HCT116 (cell line): Measurements from ENCODE around the gene NBPF4. TPM values are rescaled to one million over a fixed set of nuclear protein-coding genes. Genes with fewer than 3 reads are reported as not detected.
"Not testable (repeated sequence)": the region's sequence is repeated elsewhere in the genome, so short reads cannot be mapped to it uniquely, and the experiment has no call there.

Experiments used
- ATAC-seq: fragments of 200-7000 bp; cut with Tn5 transposase; 2 replicates; pipeline ENCODE4 v1.9.1; 2020; ENCODE audit warnings: mild to moderate bottlenecking, moderate library complexity
- BruUV-seq: library from RNA; stranded (reverse); fragments of 400-500 nt; replicated peaks from 2 replicates; lab custom pipeline; 2021; lab: Mats Ljungman, UMichigan
- CTCF ChIA-PET: fragments of 300-600 bp; sonication (Branson Sonifier 250); formaldehyde crosslinking; loops from one replicate; lab custom pipeline; 2021; ENCODE audit warnings: antibody characterized with exemption; lab: Charles Lee
- POLR2A ChIA-PET: fragments of 300-600, 350-600 bp; sonication (Branson Sonifier 250); formaldehyde crosslinking; loops from one replicate; lab custom pipeline; 2021; ENCODE audit warnings: antibody characterized with exemption; lab: Charles Lee
- RAD21 ChIA-PET, 2 experiments: fragments of 300-600 bp; sonication (Branson Sonifier 250); formaldehyde crosslinking; loops; one replicate each; lab custom pipeline; 2023; ENCODE audit warnings: low total read pairs in 2 of 2; ENCODE audit not compliant: uncharacterized antibody in 2 of 2, unreplicated experiment in 2 of 2, low non-redundant PET in 1 of 2; lab: Charles Lee
- DNase-seq: peaks from one replicate; pipeline ENCODE4 v3.0.0-alpha.2; 2010; ENCODE audit warnings: low read depth, low spot score
- H2AFZ ChIP-seq: fragments of 200-600 bp; shearing (Covaris generic), sonication (generic); 2 replicates; pipeline ENCODE4 v1.6.1; 2017; ENCODE audit warnings: low read depth, mixed run types, mixed read lengths, antibody characterized with exemption, low read length; ENCODE audit not compliant: poor library complexity, severe bottlenecking
- H3K27ac ChIP-seq: 2 replicates; pipeline ENCODE4 v1.5.1; 2012; ENCODE audit warnings: low read depth, low read length
- H3K27me3 ChIP-seq: fragments of 200-600 bp; sonication (generic); 2 replicates; pipeline ENCODE4 v1.6.1; 2016; ENCODE audit warnings: mixed run types, low read length, mixed read lengths; ENCODE audit not compliant: insufficient read depth
- H3K36me3 ChIP-seq, 2 experiments: fragments of 200-500 bp in 1 of 2; fragments of 200-600 bp in 1 of 2; sonication (Bioruptor generic) in 1 of 2; sonication (generic) in 1 of 2; 2 replicates each; pipeline versions ENCODE4 v1.5.1 to v1.6.1; 2014 to 2016; ENCODE audit warnings: low read length in 2 of 2, inconsistent platforms in 1 of 2, mixed read lengths in 1 of 2, mixed run types in 1 of 2; ENCODE audit not compliant: insufficient read depth in 2 of 2, control insufficient read depth in 1 of 2
- H3K4me1 ChIP-seq, 2 experiments: fragments of 200-600 bp in 1 of 2; sonication (generic) in 1 of 2; 2 replicates each; pipeline versions ENCODE4 v1.5.1 to v1.6.1; 2012 to 2017; ENCODE audit warnings: low read length in 2 of 2, inconsistent platforms in 1 of 2, mild to moderate bottlenecking in 1 of 2, mixed read lengths in 1 of 2, mixed run types in 1 of 2, moderate library complexity in 1 of 2; ENCODE audit not compliant: insufficient read depth in 2 of 2, control insufficient read depth in 1 of 2
- H3K4me2 ChIP-seq: fragments of 200-600 bp; sonication (generic); 2 replicates; pipeline ENCODE4 v1.6.1; 2017; ENCODE audit warnings: mixed run types, low read length, mixed read lengths
- H3K4me3 ChIP-seq, 2 experiments: fragments of 200-600 bp in 1 of 2; sonication (generic) in 1 of 2; replicated peaks in 1 of 2; 2 replicates each; pipeline ENCODE4 v1.5.1; 2011 to 2016; ENCODE audit warnings: low read length in 2 of 2, control low read depth in 1 of 2, low read depth in 1 of 2, mild to moderate bottlenecking in 1 of 2, mixed read lengths in 1 of 2, mixed run types in 1 of 2
- H3K79me2 ChIP-seq: fragments of 200-600 bp; sonication (generic); 2 replicates; pipeline ENCODE4 v1.6.1; 2017; ENCODE audit warnings: mild to moderate bottlenecking, mixed run types, low read length, moderate library complexity, mixed read lengths; ENCODE audit not compliant: insufficient read depth
- H3K9ac ChIP-seq: fragments of 200-600 bp; sonication (generic); 2 replicates; pipeline ENCODE4 v1.6.1; 2016; ENCODE audit warnings: low read length, mixed read lengths
- H3K9me2 ChIP-seq: fragments of 200-600 bp; sonication (generic), shearing (Covaris generic); 2 replicates; pipeline ENCODE4 v1.6.1; 2017; ENCODE audit warnings: mixed run types, mild to moderate bottlenecking, moderate library complexity; ENCODE audit not compliant: insufficient read depth
- H3K9me3 ChIP-seq, 2 experiments: fragments of 200-500 bp in 1 of 2; fragments of 200-600 bp in 1 of 2; sonication (Bioruptor generic) in 1 of 2; sonication (generic) in 1 of 2; 2 replicates each; pipeline ENCODE4 v1.6.1; 2014 to 2017; ENCODE audit warnings: low read length in 2 of 2, mixed read lengths in 2 of 2, inconsistent platforms in 1 of 2, low read depth in 1 of 2, mild to moderate bottlenecking in 1 of 2, mixed run types in 1 of 2, moderate library complexity in 1 of 2; ENCODE audit not compliant: control insufficient read depth in 1 of 2, insufficient read depth in 1 of 2
- H4K20me1 ChIP-seq: fragments of 200-600 bp; sonication (generic), shearing (Covaris generic); 2 replicates; pipeline ENCODE4 v1.6.1; 2017; ENCODE audit warnings: mixed run types, mild to moderate bottlenecking, moderate library complexity; ENCODE audit not compliant: insufficient read depth
- intact Hi-C: fragments of 100-400 bp; cut with micrococcal nuclease; formaldehyde crosslinking; loops from 2 replicates; pipeline ENCODE4 v1.10.0; 2022
- total RNA-seq: library from RNA; stranded (reverse); gene quantifications from one replicate; pipeline ENCODE4 v1.2.1, GENCODE V29; 2021; ENCODE audit not compliant: unreplicated experiment

Gene NBPF4
- total RNA-seq, 1 experiment from 2014 or later: not detected

DNA sequence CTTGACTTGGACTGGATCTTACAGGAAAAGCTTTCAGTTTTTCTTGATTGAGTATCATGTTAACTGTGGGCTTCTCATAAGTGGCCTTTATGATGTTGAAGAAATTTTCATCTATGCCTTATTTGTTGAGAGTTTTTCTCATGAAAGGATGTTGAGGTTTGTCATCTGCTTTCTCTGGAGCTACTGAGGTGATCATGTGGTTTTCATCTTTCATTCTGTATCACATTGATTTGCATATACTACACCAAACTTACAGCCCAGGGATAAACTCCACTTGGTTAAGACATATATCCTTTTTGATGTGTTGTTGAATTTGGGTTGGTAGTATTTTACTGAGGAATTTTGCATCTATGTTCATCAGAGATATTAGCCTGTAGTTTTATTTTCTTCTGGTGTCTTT, 11.6 kb upstream of the NBPF4 start:
- H3K9me2 ChIP-seq, H3K36me3 ChIP-seq, H3K9ac ChIP-seq, intact Hi-C loops, H3K27ac ChIP-seq, H4K20me1 ChIP-seq, BruUV-seq, POLR2A ChIA-PET, DNase-seq, CTCF ChIA-PET, H3K4me3 ChIP-seq, H3K27me3 ChIP-seq, H3K9me3 ChIP-seq, H2AFZ ChIP-seq, RAD21 ChIA-PET, H3K79me2 ChIP-seq, ATAC-seq, H3K4me2 ChIP-seq, H3K4me1 ChIP-seq: not testable (repeated sequence)

GRCh38 chr1:108239426-108239825, 4.5 kb downstream of the NBPF4 start:
- POLR2A ChIA-PET, H3K27ac ChIP-seq, DNase-seq, H3K27me3 ChIP-seq, H3K9me2 ChIP-seq, CTCF ChIA-PET, BruUV-seq, intact Hi-C loops, H3K79me2 ChIP-seq, H4K20me1 ChIP-seq, H3K4me1 ChIP-seq, H3K36me3 ChIP-seq, H3K4me3 ChIP-seq, H3K9me3 ChIP-seq, H3K9ac ChIP-seq, H2AFZ ChIP-seq, H3K4me2 ChIP-seq, RAD21 ChIA-PET, ATAC-seq: not testable (repeated sequence)

- POLR2A ChIA-PET, H3K27me3 ChIP-seq, H4K20me1 ChIP-seq, H3K4me1 ChIP-seq, H2AFZ ChIP-seq, H3K9me3 ChIP-seq, H3K79me2 ChIP-seq, H3K4me3 ChIP-seq, H3K36me3 ChIP-seq, H3K4me2 ChIP-seq, H3K9ac ChIP-seq, CTCF ChIA-PET, BruUV-seq, intact Hi-C loops, H3K27ac ChIP-seq, RAD21 ChIA-PET, DNase-seq, ATAC-seq, H3K9me2 ChIP-seq: not testable (repeated sequence)
Measured at GRCh38 chr1:108235308-108235707, 8.6 kb downstream of the NBPF4 start.

DNA sequence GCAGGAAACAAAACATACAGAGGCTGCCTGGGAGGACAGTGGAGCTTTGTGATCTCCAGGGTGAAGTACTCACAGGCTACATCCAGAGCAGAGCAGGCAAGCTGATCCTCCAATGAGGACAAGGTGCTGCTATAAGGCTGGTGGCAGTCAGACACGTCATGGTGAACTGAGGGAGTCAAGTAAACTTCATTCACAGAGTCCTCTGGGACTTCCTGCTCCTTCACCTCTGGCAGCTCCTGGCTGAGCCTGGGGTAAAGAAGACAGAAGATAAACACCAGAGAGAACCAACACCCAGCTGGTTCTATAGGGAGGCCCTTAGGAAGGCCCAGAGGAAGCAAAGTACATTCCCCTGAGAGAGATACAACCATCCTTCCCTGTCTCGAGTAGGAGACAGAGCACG, 11.7 kb downstream of the NBPF4 start:
- CTCF ChIA-PET, intact Hi-C loops, H4K20me1 ChIP-seq, H3K4me2 ChIP-seq, BruUV-seq, H3K9me3 ChIP-seq, H3K27ac ChIP-seq, H3K9ac ChIP-seq, H3K4me3 ChIP-seq, H2AFZ ChIP-seq, ATAC-seq, H3K9me2 ChIP-seq, DNase-seq, H3K27me3 ChIP-seq, H3K79me2 ChIP-seq, POLR2A ChIA-PET, H3K36me3 ChIP-seq, RAD21 ChIA-PET, H3K4me1 ChIP-seq: not testable (repeated sequence)

GRCh38 chr1:108229976-108230375, 13.9 kb downstream of the NBPF4 start:
- H3K9me2 ChIP-seq, H3K4me2 ChIP-seq, H3K4me1 ChIP-seq, H3K27ac ChIP-seq, POLR2A ChIA-PET, H3K9me3 ChIP-seq, RAD21 ChIA-PET, H3K27me3 ChIP-seq, intact Hi-C loops, H3K9ac ChIP-seq, CTCF ChIA-PET, H3K4me3 ChIP-seq, ATAC-seq, DNase-seq, H3K79me2 ChIP-seq, BruUV-seq, H3K36me3 ChIP-seq, H4K20me1 ChIP-seq, H2AFZ ChIP-seq: not testable (repeated sequence)
